Aorta (tissue), 5 donors: ENCODE results near the gene GBF1. TPM values are rescaled to one million over a fixed set of nuclear protein-coding genes. Genes with fewer than 3 reads are reported as not detected.
A peak's percentile ranks its signal among the peaks of the same experiment; 100 is the strongest.

Experiments
- ATAC-seq: fragments of 200-7000 bp; cut with Tn5 transposase; one replicate; pipeline ENCODE4 v1.9.1; 2022; ENCODE audit warnings: moderate library complexity; ENCODE audit not compliant: low FRiP score
- DNase-seq, 2 donors: peaks; one replicate each; pipeline ENCODE4 v3.0.0-alpha.2; 2020
- H3K27ac ChIP-seq, 2 donors: one replicate each; pipeline ENCODE4 v1.5.1; 2013; ENCODE audit warnings: low read length in 2 of 2, mild to moderate bottlenecking in 2 of 2, moderate library complexity in 2 of 2, control low read depth in 1 of 2, inconsistent platforms in 1 of 2, low read depth in 1 of 2
- H3K27me3 ChIP-seq, 2 donors: one replicate each; pipeline ENCODE4 v1.6.1; 2013; ENCODE audit warnings: control low read depth in 1 of 2, low read length in 1 of 2, mild to moderate bottlenecking in 1 of 2, moderate library complexity in 1 of 2; ENCODE audit not compliant: insufficient read depth in 2 of 2, control insufficient read depth in 1 of 2
- H3K36me3 ChIP-seq, 2 donors: one replicate each; pipeline ENCODE4 v1.6.1; 2013; ENCODE audit warnings: control low read depth in 1 of 2, low read length in 1 of 2, mild to moderate bottlenecking in 1 of 2; ENCODE audit not compliant: insufficient read depth in 2 of 2, control insufficient read depth in 1 of 2
- H3K4me1 ChIP-seq, 2 donors: one replicate each; pipeline ENCODE4 v1.6.1; 2013; ENCODE audit warnings: low read length in 2 of 2, control low read depth in 1 of 2, mild to moderate bottlenecking in 1 of 2, moderate library complexity in 1 of 2; ENCODE audit not compliant: insufficient read depth in 2 of 2, control insufficient read depth in 1 of 2
- H3K4me3 ChIP-seq, 2 donors: one replicate each; pipeline ENCODE4 v1.5.1; 2013; ENCODE audit warnings: low read length in 2 of 2, control low read depth in 1 of 2, mild to moderate bottlenecking in 1 of 2
- H3K9me3 ChIP-seq: one replicate; pipeline ENCODE4 v1.6.1; 2013; ENCODE audit warnings: mild to moderate bottlenecking, low read length; ENCODE audit not compliant: control insufficient read depth
- WGBS, 2 donors: extraction: QIAGEN DNeasy Blood & Tissue Kit; methylation state at CpG; one replicate each; pipeline ENCODE4 v1.1.7; 2013; 5-methylcytosine and 5-hydroxymethylcytosine counted together
- intact Hi-C, 2 donors: fragments of 100-400 bp; cut with DNase I; formaldehyde crosslinking; loops; one replicate each; pipeline versions ENCODE4 v1.14.2 to v1.15.0; 2022
- polyA plus RNA-seq, 2 donors: library from polyadenylated mRNA; stranded (reverse); fragments of 200-250 nt; gene quantifications; one replicate each; pipeline ENCODE4 v1.2.3, GENCODE V29; 2013
- total RNA-seq, 2 donors: library from RNA; stranded (reverse); fragmentation: NEBNext Ultra II Directional; extraction: Animal tissue kit (Norgen Biotek cat#: 25700); gene quantifications; one replicate each; pipeline ENCODE4 v1.2.1, GENCODE V29; 2021
- donor health status: healthy with polysubstance abuse.
- donor health status: Bipolar disorder and iron deficiency.
- donor health status: DM: no; HTN: no; CAD: no.
- donor health status: DM: no; HTN: no; CAD: no.
- donor health status: DM: yes; HTN: yes; CAD: no.

The GBF1 gene
- total and polyA plus RNA-seq, 4 donors = 7.1 to 44.0 (median 32.6) TPM

DNA sequence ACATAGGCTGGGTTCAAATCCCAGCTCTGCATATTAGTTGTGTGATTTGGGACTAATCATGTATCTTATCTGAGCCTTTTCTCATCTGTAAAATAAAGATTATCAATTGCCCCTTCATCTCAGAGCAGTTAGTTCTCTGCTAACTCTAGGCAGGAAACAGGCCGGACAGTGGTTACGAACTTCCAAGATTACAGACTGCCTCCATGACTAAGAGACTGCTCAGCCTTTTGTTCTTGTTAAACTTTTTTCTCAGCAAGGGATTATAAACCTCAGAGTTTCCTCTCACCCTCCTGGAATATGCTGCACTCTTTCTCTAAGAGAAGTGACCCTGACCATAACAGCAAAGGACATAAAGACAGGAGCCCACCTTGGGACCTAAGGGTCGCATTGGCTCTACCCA is 97.6 kb downstream of the GBF1 start:
- no peak overlapping the region for H3K27ac ChIP-seq
- intact Hi-C loops = no loop called here
- DNase-seq (no peak), ATAC-seq (no peak)
- no peaks in the 10 kb centered on the region for H3K9me3 ChIP-seq
- no peaks in the 10 kb centered on the region for H3K27me3 ChIP-seq
- no peak overlapping the region for H3K4me3 ChIP-seq
- 75 to 80% methylated on average over 3 of the region's 3 CpGs for WGBS, 2 donors
- no peaks in the 10 kb centered on the region for H3K4me1 ChIP-seq
- no peaks in the 10 kb centered on the region for H3K36me3 ChIP-seq

DNA sequence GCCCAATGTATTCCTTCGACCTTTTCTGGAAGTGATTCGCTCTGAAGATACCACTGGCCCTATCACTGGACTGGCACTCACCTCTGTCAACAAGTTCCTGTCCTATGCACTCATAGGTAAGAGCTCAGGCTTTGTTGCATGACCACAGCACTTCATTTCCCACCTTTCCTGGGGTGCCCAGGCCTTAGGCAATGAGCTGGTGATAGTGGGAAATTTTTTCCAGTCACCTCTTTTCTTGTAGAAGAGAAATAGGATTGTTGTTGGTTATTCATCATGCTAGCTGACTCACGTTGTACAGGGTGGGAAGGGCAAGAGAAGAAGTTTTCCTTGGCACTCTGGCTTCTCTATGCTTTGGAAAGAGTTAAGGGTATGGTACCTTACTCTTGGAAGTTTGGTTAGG is 98.7 kb downstream of the GBF1 start:
- H3K9me3 ChIP-seq = no peaks in the 10 kb centered on the region
- no peaks in the 10 kb centered on the region for H3K4me1 ChIP-seq
- no peaks in the 10 kb centered on the region for H3K36me3 ChIP-seq
- no peaks in the 10 kb centered on the region for H3K27me3 ChIP-seq
- H3K27ac ChIP-seq = no peak overlapping the region
- 68 to 69% methylated on average over 3 of the region's 3 CpGs for WGBS, 2 donors
- ATAC-seq = no peak
- no peak for DNase-seq
- H3K4me3 ChIP-seq = no peak overlapping the region
- intact Hi-C loops = no loop called here

DNA sequence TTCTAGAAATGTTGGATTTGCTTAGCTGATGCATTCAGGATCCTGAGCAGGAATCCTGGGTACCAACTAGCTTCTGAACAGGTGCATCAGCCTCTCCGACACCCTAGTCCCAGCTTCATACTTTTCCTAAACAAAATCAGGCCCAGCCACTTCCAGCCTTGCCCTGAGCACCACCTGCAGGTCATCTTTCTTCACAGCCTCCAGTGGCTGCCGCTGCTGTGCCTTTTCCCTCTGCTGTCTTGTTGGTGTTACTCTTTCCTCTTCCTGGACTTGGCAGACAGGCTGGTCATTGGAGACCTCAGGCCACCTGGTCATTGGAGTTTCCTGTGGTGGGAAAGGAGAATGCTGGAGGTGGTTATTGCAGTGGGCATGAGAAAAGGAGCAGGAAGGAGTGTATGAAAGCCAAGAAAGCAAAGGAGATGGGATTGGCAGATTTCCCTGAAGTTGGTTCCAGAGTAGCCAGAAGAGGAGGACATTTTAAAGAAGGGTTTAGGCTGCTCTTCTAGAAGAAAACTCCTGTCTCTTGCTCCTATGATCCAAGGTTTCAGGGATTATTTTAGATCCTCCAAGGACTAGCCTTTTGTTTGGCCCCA is 102.0 kb downstream of the GBF1 start:
- H3K4me3 ChIP-seq = no peak overlapping the region
- DNase-seq (peak in 1 of 2 donors; percentile 76), ATAC-seq (no peak)
- intact Hi-C loops = loop anchor here in 1 of 2 donors (1.0 kb wide), 1 partner anchor 118 kb away; no protein-coding TSS in a partner anchor
- H3K27ac ChIP-seq = no peak overlapping the region
- H3K27me3 ChIP-seq = no peaks in the 10 kb centered on the region
- no peaks in the 10 kb centered on the region for H3K36me3 ChIP-seq
- WGBS, 2 donors = 62 to 69% methylated on average over 2 of the region's 2 CpGs
- no peaks in the 10 kb centered on the region for H3K4me1 ChIP-seq
- no peaks in the 10 kb centered on the region for H3K9me3 ChIP-seq

DNA sequence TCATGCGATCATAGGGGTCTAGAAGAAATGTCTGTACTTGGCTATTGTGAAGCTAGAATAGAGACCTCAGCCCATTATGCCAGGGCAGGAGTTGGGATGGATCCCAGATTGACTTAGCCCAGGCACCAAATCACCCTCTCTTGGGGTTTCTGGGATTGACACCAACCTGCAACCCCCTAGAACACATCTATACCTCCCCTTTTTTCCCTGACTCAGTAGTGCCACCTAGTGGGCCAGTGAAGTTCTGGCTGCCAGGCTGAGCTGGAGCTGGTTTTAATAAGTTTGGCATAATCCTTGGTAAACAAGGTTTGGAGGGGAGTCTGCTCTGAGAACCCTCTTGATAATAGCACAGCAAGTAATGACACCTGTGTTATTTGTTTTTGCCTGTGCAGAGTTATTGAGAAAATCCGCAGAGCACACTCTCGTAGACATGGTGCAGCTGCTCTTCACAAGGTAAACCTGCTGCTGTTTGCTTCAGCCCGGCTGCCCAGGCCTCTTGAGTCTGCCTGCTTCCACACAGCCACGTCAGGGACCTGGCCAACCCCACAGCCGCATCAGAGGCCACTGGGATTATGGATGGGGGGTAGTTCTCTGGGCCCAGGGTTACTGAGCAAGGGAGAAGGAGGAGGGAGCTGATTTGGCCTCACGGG is 106.9 kb downstream of the GBF1 start:
- Histone ChIP-seq H3K4me3 (no peak overlapping the region), H3K27ac (no peak overlapping the region), H3K9me3 (no peaks in the 10 kb centered on the region), H3K27me3 (no peaks in the 10 kb centered on the region), H3K4me1 (no peaks in the 10 kb centered on the region), H3K36me3 (peaks cover 6 to 7% of the 10 kb centered on the region in 2 donors)
- peak; percentile 76 for ATAC-seq
- intact Hi-C loops = loop anchor here in 1 of 2 donors (2.0 to 10.0 kb wide), 2 partner anchors 123 to 187 kb away; no protein-coding TSS in a partner anchor
- WGBS, 2 donors = 71 to 77% methylated on average over 7 of the region's 7 CpGs
- peak; percentile 60 to 80 for DNase-seq

DNA sequence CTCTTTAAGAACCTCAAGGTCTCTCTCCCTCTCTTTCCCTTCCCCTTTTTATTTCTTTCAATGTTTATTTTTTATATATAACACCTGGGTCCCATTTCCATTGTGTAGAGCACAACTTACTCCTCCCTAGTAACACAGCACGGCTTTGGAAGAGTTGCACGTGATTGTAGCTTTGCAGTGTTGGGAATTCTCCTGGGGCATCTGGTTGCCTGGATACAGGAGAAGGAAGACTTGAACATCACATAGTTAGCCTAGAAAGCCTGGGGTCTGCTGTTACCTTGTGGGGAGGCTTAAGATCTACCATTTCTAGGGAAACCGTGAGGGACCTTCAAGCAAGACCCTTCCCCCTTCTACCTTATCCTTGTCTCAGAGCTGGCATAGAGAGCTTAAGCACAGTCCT is 109.1 kb downstream of the GBF1 start:
- Histone ChIP-seq H3K4me1 (no peaks in the 10 kb centered on the region), H3K4me3 (no peak overlapping the region), H3K9me3 (no peaks in the 10 kb centered on the region), H3K27ac (no peak overlapping the region), H3K27me3 (no peaks in the 10 kb centered on the region), H3K36me3 (peaks cover 15 to 17% of the 10 kb centered on the region in 2 donors)
- no peak for DNase-seq
- ATAC-seq = no peak
- WGBS, 2 donors = 67 to 69% methylated on average over 3 of the region's 3 CpGs
- intact Hi-C loops = loop anchor here in 1 of 2 donors (10.0 kb wide), 1 partner anchor 190 kb away; no protein-coding TSS in a partner anchor

DNA sequence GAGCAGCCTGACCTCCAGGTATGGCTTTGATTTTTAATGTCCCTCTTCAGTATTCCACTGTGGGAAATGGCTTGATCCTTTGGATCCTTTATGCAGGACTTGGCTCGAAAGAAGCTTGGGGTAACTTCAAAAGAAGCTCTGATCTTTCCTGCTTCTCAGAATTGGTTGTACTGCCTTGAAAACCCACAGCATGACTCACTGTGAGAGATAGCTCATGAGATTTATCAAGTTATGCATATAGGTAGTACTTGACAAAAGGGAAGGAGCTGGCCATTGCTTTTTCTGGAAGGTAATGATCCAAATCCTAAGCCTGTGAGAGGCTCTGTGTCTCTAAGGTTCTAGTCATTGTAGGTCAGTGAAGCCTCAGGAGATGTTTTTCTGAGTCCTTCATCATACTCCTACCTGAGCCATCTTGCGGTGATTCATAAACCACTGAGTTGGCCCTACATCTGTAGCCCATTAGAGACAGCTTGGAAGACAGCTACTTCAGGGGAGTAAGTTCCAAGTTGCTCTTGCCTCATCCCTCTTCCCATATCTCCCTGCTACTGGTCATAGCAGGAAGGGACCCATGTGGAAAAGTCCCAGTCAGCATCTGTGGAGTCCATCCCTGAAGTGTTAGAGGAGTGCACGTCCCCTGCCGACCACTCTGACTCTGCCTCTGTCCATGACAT is 113.5 kb downstream of the GBF1 start:
- H3K27ac ChIP-seq = no peak overlapping the region
- peaks cover 18 to 25% of the 10 kb centered on the region in 2 donors for H3K36me3 ChIP-seq
- no peaks in the 10 kb centered on the region for H3K4me1 ChIP-seq
- 91 to 92% methylated on average over 4 of the region's 4 CpGs for WGBS, 2 donors
- DNase-seq (no peak), ATAC-seq (no peak)
- no peak overlapping the region for H3K4me3 ChIP-seq
- H3K9me3 ChIP-seq = no peaks in the 10 kb centered on the region
- no peaks in the 10 kb centered on the region for H3K27me3 ChIP-seq
- intact Hi-C loops = loop anchor here in 1 of 2 donors (10.0 kb wide), 1 partner anchor 194 kb away; no protein-coding TSS in a partner anchor

DNA sequence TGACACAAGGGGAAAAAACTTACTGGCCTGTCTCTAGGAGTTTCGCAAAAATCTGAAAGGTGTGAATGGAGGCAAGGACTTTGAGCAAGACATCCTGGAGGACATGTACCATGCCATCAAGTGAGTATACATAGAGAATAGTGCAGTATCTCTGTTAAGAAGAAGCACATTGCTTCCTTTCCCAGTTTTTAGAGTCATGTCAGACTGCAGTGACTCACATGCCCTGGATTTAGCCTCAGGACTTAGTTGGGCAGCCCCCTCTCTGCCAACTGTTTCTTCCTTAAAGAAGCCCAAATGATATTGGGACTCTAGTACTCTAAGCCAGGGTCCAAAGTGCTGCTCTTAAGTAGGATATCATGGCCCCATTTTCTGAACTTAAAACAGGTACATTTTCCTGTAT is 122.1 kb downstream of the GBF1 start:
- WGBS, 2 donors = 96 to 100% methylated on average over 1 of the region's 1 CpG
- Histone ChIP-seq H3K27ac (no peak overlapping the region), H3K27me3 (no peaks in the 10 kb centered on the region), H3K9me3 (peaks cover 3% of the 10 kb centered on the region), H3K36me3 (peaks cover 25 to 41% of the 10 kb centered on the region in 2 donors), H3K4me1 (no peaks in the 10 kb centered on the region), H3K4me3 (no peak overlapping the region)
- ATAC-seq (no peak), DNase-seq (no peak)
- intact Hi-C loops = no loop called here

DNA sequence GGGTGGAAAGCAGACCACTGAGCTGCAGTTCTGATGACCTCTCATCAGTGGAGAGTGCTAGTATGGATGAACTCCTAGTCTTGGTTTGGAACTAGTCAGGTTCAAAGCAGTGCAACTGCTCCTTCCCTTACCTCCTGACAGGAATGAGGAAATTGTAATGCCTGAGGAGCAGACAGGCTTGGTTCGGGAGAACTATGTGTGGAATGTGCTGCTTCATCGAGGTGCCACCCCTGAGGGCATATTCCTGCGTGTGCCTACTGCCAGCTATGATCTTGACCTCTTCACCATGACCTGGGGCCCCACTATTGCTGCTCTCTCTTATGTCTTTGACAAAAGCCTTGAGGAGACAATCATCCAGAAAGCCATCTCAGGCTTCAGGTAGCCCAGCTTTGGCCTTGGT is 122.7 kb downstream of the GBF1 start:
- ATAC-seq = no peak
- H3K36me3 ChIP-seq = peaks cover 25 to 40% of the 10 kb centered on the region in 2 donors
- H3K4me1 ChIP-seq = no peaks in the 10 kb centered on the region
- H3K9me3 ChIP-seq = peaks cover 3% of the 10 kb centered on the region
- H3K27ac ChIP-seq = no peak overlapping the region
- 72 to 76% methylated on average over 3 of the region's 3 CpGs for WGBS, 2 donors
- DNase-seq = no peak
- intact Hi-C loops = no loop called here
- H3K27me3 ChIP-seq = no peaks in the 10 kb centered on the region
- no peak overlapping the region for H3K4me3 ChIP-seq
